PC-9 (cell line): ENCODE data around the gene ACTR1B.

Source experiments
- EZH2 ChIP-seq: fragments of 200-600 bp; sonication (generic); IDR thresholded peaks from 2 replicates; pipeline ENCODE4 v1.8.0; 2017; ENCODE audit warnings: antibody characterized with exemption, low read depth
- TF ChIP-seq, protein P1 (sequence below): fragments of 200-600 bp; sonication (generic); conservative IDR thresholded peaks from 2 replicates; pipeline ENCODE4 v1.6.1; 2017; ENCODE audit warnings: mixed run types, antibody characterized with exemption, mild to moderate bottlenecking, moderate library complexity

- TF ChIP-seq, protein P1, sequence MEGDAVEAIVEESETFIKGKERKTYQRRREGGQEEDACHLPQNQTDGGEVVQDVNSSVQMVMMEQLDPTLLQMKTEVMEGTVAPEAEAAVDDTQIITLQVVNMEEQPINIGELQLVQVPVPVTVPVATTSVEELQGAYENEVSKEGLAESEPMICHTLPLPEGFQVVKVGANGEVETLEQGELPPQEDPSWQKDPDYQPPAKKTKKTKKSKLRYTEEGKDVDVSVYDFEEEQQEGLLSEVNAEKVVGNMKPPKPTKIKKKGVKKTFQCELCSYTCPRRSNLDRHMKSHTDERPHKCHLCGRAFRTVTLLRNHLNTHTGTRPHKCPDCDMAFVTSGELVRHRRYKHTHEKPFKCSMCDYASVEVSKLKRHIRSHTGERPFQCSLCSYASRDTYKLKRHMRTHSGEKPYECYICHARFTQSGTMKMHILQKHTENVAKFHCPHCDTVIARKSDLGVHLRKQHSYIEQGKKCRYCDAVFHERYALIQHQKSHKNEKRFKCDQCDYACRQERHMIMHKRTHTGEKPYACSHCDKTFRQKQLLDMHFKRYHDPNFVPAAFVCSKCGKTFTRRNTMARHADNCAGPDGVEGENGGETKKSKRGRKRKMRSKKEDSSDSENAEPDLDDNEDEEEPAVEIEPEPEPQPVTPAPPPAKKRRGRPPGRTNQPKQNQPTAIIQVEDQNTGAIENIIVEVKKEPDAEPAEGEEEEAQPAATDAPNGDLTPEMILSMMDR: peak; percentile 84
- TF ChIP-seq EZH2: no peak
Measured at GRCh38 chr2:97663962-97664635, at the start of gene ACTR1B.
